A549 (cell line): Measurements from ENCODE around the gene MED26.

Source experiments
- CHD2 ChIP-seq: fragments of 150-350 bp; IDR thresholded peaks from 2 replicates; pipeline ENCODE4 v1.6.1; 2014; ENCODE audit warnings: low read length; ENCODE audit not compliant: partially characterized antibody
- POLR2A ChIP-seq: IDR thresholded peaks from 2 replicates; pipeline ENCODE4 v1.6.1; 2012; ENCODE audit warnings: mild to moderate bottlenecking, low read length

DNA sequence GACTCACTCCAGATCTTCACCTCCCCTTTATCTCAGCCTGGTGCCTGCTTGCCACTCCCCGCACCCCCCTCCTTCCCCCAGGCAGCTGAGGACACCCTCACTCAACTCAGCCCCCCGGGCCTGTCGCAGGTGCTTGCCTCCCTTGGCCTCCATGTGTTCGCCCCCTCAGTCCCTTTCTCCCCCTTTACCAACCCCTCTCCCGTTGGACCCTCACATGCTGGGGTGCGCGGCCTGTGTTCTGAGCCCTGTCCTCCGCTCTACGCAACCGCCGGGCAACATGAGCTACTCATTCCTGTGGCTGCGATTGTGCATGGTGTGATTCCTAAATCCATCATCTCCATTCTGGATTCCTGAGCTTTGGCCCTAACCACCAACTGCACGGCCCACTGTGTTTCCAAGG, 90.9 kb downstream of the MED26 start:
- no peak for TF ChIP-seq CHD2
- no peak for TF ChIP-seq POLR2A
